MM.1S (cell line): ENCODE data around the gene BRD1.

Experiments
- EZH2 ChIP-seq: fragments of 300-600 bp; sonication (generic); optimal IDR thresholded peaks from 2 replicates; pipeline ENCODE3; 2017; ENCODE audit warnings: low read depth, mild to moderate bottlenecking, antibody characterized with exemption, low read length, mixed read lengths
- EZH2phosphoT487 ChIP-seq: fragments of 300-600 bp; sonication (generic); IDR thresholded peaks from 2 replicates; pipeline ENCODE4 v1.6.1; 2018; ENCODE audit warnings: antibody characterized with exemption, low read length

- TF ChIP-seq EZH2phosphoT487 (no peak), EZH2 (no peak)
These were observed 53.6 kb downstream of the BRD1 start for GRCh38 chr22:49774046-49774445.
